CD4-positive, alpha-beta T cell (primary cell): ENCODE measurements around the gene GAB1. TPM values are rescaled to one million over a fixed set of nuclear protein-coding genes. Genes with fewer than 3 reads are reported as not detected.

Experiments used
- ATAC-seq: fragments of 200-7000 bp; cut with Tn5 transposase; one replicate; pipeline ENCODE4 v1.10.0; 2022; ENCODE audit warnings: mild to moderate bottlenecking; ENCODE audit not compliant: poor library complexity
- CTCF ChIA-PET: fragments of 350-600 bp; sonication (Branson Sonifier 250); formaldehyde crosslinking; loops from one replicate; lab custom pipeline; 2021; ENCODE audit warnings: antibody characterized with exemption, inconsistent platforms; lab: Charles Lee
- POLR2A ChIA-PET: fragments of 350-600 bp; sonication (Branson Sonifier 250); formaldehyde crosslinking; loops from one replicate; lab custom pipeline; 2021; ENCODE audit warnings: antibody characterized with exemption, inconsistent platforms; lab: Charles Lee
- DNase-seq, 14 experiments: peaks; one replicate each; pipeline ENCODE4 v3.0.0-alpha.2; 2013 to 2020; ENCODE audit warnings: mixed read lengths in 2 of 14
- H3K27ac ChIP-seq, 2 donors: one replicate each; pipeline versions ENCODE4 v1.5.1 to v1.7.0; 2013; ENCODE audit warnings: low read length in 2 of 2, low read depth in 1 of 2, mild to moderate bottlenecking in 1 of 2
- H3K27me3 ChIP-seq, 2 experiments: 1 replicate in 1 of 2; 2 replicates in 1 of 2; pipeline versions ENCODE4 v1.6.1 to v1.7.0; 2013; ENCODE audit warnings: low read length in 2 of 2, control low read depth in 1 of 2, mild to moderate bottlenecking in 1 of 2, moderate library complexity in 1 of 2; ENCODE audit not compliant: insufficient read depth in 2 of 2, control insufficient read depth in 1 of 2
- H3K36me3 ChIP-seq: one replicate; pipeline ENCODE4 v1.6.1; 2013; ENCODE audit warnings: low read length, control low read depth; ENCODE audit not compliant: insufficient read depth
- H3K4me1 ChIP-seq: one replicate; pipeline ENCODE4 v1.6.1; 2013; ENCODE audit warnings: low read length, control low read depth; ENCODE audit not compliant: insufficient read depth
- H3K4me3 ChIP-seq: one replicate; pipeline ENCODE4 v1.5.1; 2013; ENCODE audit warnings: mild to moderate bottlenecking, low read length, moderate library complexity
- H3K9me3 ChIP-seq, 2 experiments: 1 replicate in 1 of 2; 2 replicates in 1 of 2; pipeline versions ENCODE4 v1.6.1 to v1.7.0; 2013; ENCODE audit warnings: low read length in 2 of 2, mild to moderate bottlenecking in 2 of 2, control low read depth in 1 of 2, moderate library complexity in 1 of 2; ENCODE audit not compliant: control insufficient read depth in 1 of 2, insufficient read depth in 1 of 2
- H3K27ac Mint-ChIP-seq: one replicate; pipeline ENCODE4 v1.8.0; 2020; ENCODE audit warnings: mixed read lengths
- H3K27me3 Mint-ChIP-seq: one replicate; pipeline ENCODE4 v1.8.0; 2021; ENCODE audit warnings: mixed read lengths
- H3K36me3 Mint-ChIP-seq: one replicate; pipeline ENCODE4 v1.8.0; 2021; ENCODE audit warnings: low read depth, mixed read lengths
- H3K4me1 Mint-ChIP-seq: one replicate; pipeline ENCODE4 v1.8.0; 2021; ENCODE audit warnings: low read depth, mixed read lengths
- H3K4me3 Mint-ChIP-seq: one replicate; pipeline ENCODE4 v1.8.0; 2020; ENCODE audit warnings: mild to moderate bottlenecking, mixed read lengths
- H3K9me3 Mint-ChIP-seq: one replicate; pipeline ENCODE4 v1.8.0; 2020; ENCODE audit warnings: mixed read lengths
- CTCF ChIP-seq: fragments of 200-600 bp; IDR thresholded peaks from one replicate; pipeline ENCODE4 v1.8.0; 2022; ENCODE audit warnings: antibody characterized with exemption, mild to moderate bottlenecking
- intact Hi-C, 2 experiments: fragments of 100-400 bp; cut with DNase I in 1 of 2; cut with micrococcal nuclease in 1 of 2; formaldehyde crosslinking; loops; one replicate each; pipeline versions ENCODE4 v1.15.1 to v1.9.0; 2023 to 2025; cut with DNase I, micrococcal nuclease
- total RNA-seq, 174 experiments: library from RNA in 2 of 174; stranded (reverse) in 2 of 174; gene quantifications; one replicate each; pipeline ENCODE4 v1.2.3 and lab custom pipeline; 2021 to 2026

The GAB1 gene
- total RNA-seq, 2 experiments from 2014 or later: 0.27 to 0.64 TPM

GRCh38 chr4:143367863-143368262 is 31.2 kb downstream of the GAB1 start:
- ATAC-seq: no peak
- intact Hi-C loops: no loop called here
- CTCF ChIA-PET: no interaction called here
- DNase-seq: no peak
- Mint-ChIP-seq H3K27ac (no peak overlapping the region), H3K27me3 (peaks cover 9% of the 10 kb centered on the region), H3K4me3 (no peak overlapping the region), H3K9me3 (peaks cover 2% of the 10 kb centered on the region), H3K4me1 (no peaks in the 10 kb centered on the region), H3K36me3 (no peaks in the 10 kb centered on the region)
- Histone ChIP-seq H3K27ac (no peak overlapping the region), H3K4me1 (no peaks in the 10 kb centered on the region), H3K27me3 (no peaks in the 10 kb centered on the region), H3K9me3 (no peaks in the 10 kb centered on the region), H3K36me3 (no peaks in the 10 kb centered on the region), H3K4me3 (no peak overlapping the region)
- POLR2A ChIA-PET: no interaction called here
- TF ChIP-seq CTCF: no peak

GRCh38 chr4:143369552-143369951 is 32.9 kb downstream of the GAB1 start:
- H3K27me3 Mint-ChIP-seq: peaks cover 9% of the 10 kb centered on the region
- no peaks in the 10 kb centered on the region for H3K9me3 ChIP-seq
- no peak overlapping the region for H3K27ac ChIP-seq
- DNase-seq (no peak), ATAC-seq (no peak)
- H3K4me3 Mint-ChIP-seq: no peak overlapping the region
- H3K4me1 ChIP-seq: no peaks in the 10 kb centered on the region
- no peak for TF ChIP-seq CTCF
- no peaks in the 10 kb centered on the region for H3K4me1 Mint-ChIP-seq
- H3K36me3 ChIP-seq: no peaks in the 10 kb centered on the region
- no peak overlapping the region for H3K27ac Mint-ChIP-seq
- H3K4me3 ChIP-seq: no peak overlapping the region
- H3K27me3 ChIP-seq: peaks cover 0 to 1% of the 10 kb centered on the region in 2 experiments
- ChIA-PET POLR2A (no interaction called here), CTCF (no interaction called here)
- H3K9me3 Mint-ChIP-seq: peaks cover 2% of the 10 kb centered on the region
- intact Hi-C loops: no loop called here
- no peaks in the 10 kb centered on the region for H3K36me3 Mint-ChIP-seq

GRCh38 chr4:143372093-143372915 is 35.6 kb downstream of the GAB1 start:
- no peak overlapping the region for H3K27ac ChIP-seq
- ChIA-PET POLR2A (no interaction called here), CTCF (no interaction called here)
- intact Hi-C loops: no loop called here
- peaks cover 0 to 2% of the 10 kb centered on the region in 2 experiments for H3K27me3 ChIP-seq
- Mint-ChIP-seq H3K4me3 (no peak overlapping the region), H3K27ac (no peak overlapping the region), H3K27me3 (peaks cover 9% of the 10 kb centered on the region), H3K4me1 (no peaks in the 10 kb centered on the region), H3K9me3 (peaks cover 2% of the 10 kb centered on the region), H3K36me3 (no peaks in the 10 kb centered on the region)
- H3K36me3 ChIP-seq: no peaks in the 10 kb centered on the region
- no peaks in the 10 kb centered on the region for H3K4me1 ChIP-seq
- no peak for TF ChIP-seq CTCF
- DNase-seq (no peak), ATAC-seq (no peak)
- H3K9me3 ChIP-seq: no peaks in the 10 kb centered on the region
- H3K4me3 ChIP-seq: no peak overlapping the region
